Thoracic aorta (tissue), 2 donors: ENCODE measurements around the gene CRTC1. TPM values are rescaled to one million over a fixed set of nuclear protein-coding genes. Genes with fewer than 3 reads are reported as not detected.

ENCODE experiments used
- ATAC-seq: fragments of 150-250 bp; one replicate; pipeline ENCODE4 v1.8.0; 2017; ENCODE audit warnings: low read depth; ENCODE audit not compliant: insufficient number of reproducible peaks, low FRiP score
- DNase-seq: peaks from one replicate; pipeline ENCODE4 v3.0.0-alpha.2; 2020; ENCODE audit warnings: low spot score
- H3K27ac ChIP-seq, 2 donors: fragments of 200-600 bp; sonication (generic); 1 replicate in 1 of 2; 2 replicates in 1 of 2; pipeline ENCODE4 v1.5.1; 2016; ENCODE audit warnings: mild to moderate bottlenecking in 2 of 2, moderate library complexity in 2 of 2
- H3K27me3 ChIP-seq: fragments of 200-600 bp; sonication (generic); replicated peaks from 2 replicates; pipeline ENCODE4 v1.6.0; 2016; ENCODE audit warnings: mild to moderate bottlenecking; ENCODE audit not compliant: insufficient read depth
- H3K36me3 ChIP-seq: fragments of 200-600 bp; sonication (generic); one replicate; pipeline ENCODE4 v1.5.1; 2016
- H3K4me1 ChIP-seq, 2 donors: fragments of 200-600 bp; sonication (generic); 1 replicate in 1 of 2; 2 replicates in 1 of 2; pipeline versions ENCODE4 v1.5.1 to v1.6.0; 2016; ENCODE audit warnings: low read depth in 2 of 2, mild to moderate bottlenecking in 1 of 2; ENCODE audit not compliant: control insufficient read depth in 1 of 2
- H3K4me3 ChIP-seq: fragments of 200-600 bp; sonication (generic); 2 replicates; pipeline ENCODE4 v1.5.1; 2016; ENCODE audit warnings: mild to moderate bottlenecking
- H3K9me3 ChIP-seq: fragments of 200-600 bp; sonication (generic); 2 replicates; pipeline ENCODE4 v1.5.1; 2016
- CTCF ChIP-seq: fragments of 200-600 bp; sonication (generic); IDR thresholded peaks from one replicate; pipeline ENCODE4 v1.5.1; 2019; ENCODE audit warnings: antibody characterized with exemption
- total RNA-seq, 2 donors: library from RNA; depleted of rRNA; stranded (reverse); fragments of >200 nt; gene quantifications; one replicate each; pipeline versions ENCODE4 v1.1.0 to v1.2.3, GENCODE V29; 2016

The CRTC1 gene
- total RNA-seq, 2 donors from 2014 or later: 8.7 to 11.2 TPM

GRCh38 chr19:18794692-18795091 lies 111.2 kb downstream of the CRTC1 start:
- no peaks in the 10 kb centered on the region for H3K36me3 ChIP-seq
- no peaks in the 10 kb centered on the region for H3K9me3 ChIP-seq
- ATAC-seq: no peak
- H3K27ac ChIP-seq: no peak overlapping the region
- H3K27me3 ChIP-seq: peaks cover 10% of the 10 kb centered on the region
- no peak overlapping the region for H3K4me3 ChIP-seq
- no peak for DNase-seq
- no peak for TF ChIP-seq CTCF
- peaks cover 15 to 24% of the 10 kb centered on the region in 2 donors for H3K4me1 ChIP-seq

- H3K4me3 ChIP-seq: no peak overlapping the region
- no peak for DNase-seq
- ATAC-seq: no peak
- no peaks in the 10 kb centered on the region for H3K36me3 ChIP-seq
- no peaks in the 10 kb centered on the region for H3K9me3 ChIP-seq
- H3K4me1 ChIP-seq: peaks cover 6 to 16% of the 10 kb centered on the region in 2 donors
- peaks cover 7% of the 10 kb centered on the region for H3K27me3 ChIP-seq
- H3K27ac ChIP-seq: no peak overlapping the region
- TF ChIP-seq CTCF: no peak
These were observed 112.1 kb downstream of the CRTC1 start for GRCh38 chr19:18795540-18795939.

GRCh38 chr19:18796239-18796638 lies 112.8 kb downstream of the CRTC1 start:
- no peak for DNase-seq
- peaks cover 4 to 9% of the 10 kb centered on the region in 2 donors for H3K4me1 ChIP-seq
- no peaks in the 10 kb centered on the region for H3K27me3 ChIP-seq
- H3K27ac ChIP-seq: no peak overlapping the region
- no peak for TF ChIP-seq CTCF
- no peaks in the 10 kb centered on the region for H3K9me3 ChIP-seq
- H3K4me3 ChIP-seq: no peak overlapping the region
- ATAC-seq: no peak
- no peaks in the 10 kb centered on the region for H3K36me3 ChIP-seq

GRCh38 chr19:18798384-18799352 lies 115.2 kb downstream of the CRTC1 start:
- no peak for TF ChIP-seq CTCF
- DNase-seq (no peak), ATAC-seq (no peak)
- H3K27ac ChIP-seq: no peak overlapping the region
- H3K9me3 ChIP-seq: no peaks in the 10 kb centered on the region
- H3K4me1 ChIP-seq: peaks cover 4 to 8% of the 10 kb centered on the region in 2 donors
- no peaks in the 10 kb centered on the region for H3K36me3 ChIP-seq
- no peaks in the 10 kb centered on the region for H3K27me3 ChIP-seq
- H3K4me3 ChIP-seq: no peak overlapping the region

GRCh38 chr19:18799389-18799970 lies 116.0 kb downstream of the CRTC1 start:
- peaks cover 4 to 8% of the 10 kb centered on the region in 2 donors for H3K4me1 ChIP-seq
- no peaks in the 10 kb centered on the region for H3K36me3 ChIP-seq
- H3K4me3 ChIP-seq: no peak overlapping the region
- no peak overlapping the region for H3K27ac ChIP-seq
- H3K27me3 ChIP-seq: no peaks in the 10 kb centered on the region
- no peak for TF ChIP-seq CTCF
- no peak for ATAC-seq
- no peaks in the 10 kb centered on the region for H3K9me3 ChIP-seq
- no peak for DNase-seq
